BJ (cell line): Measurements from ENCODE around the gene KEAP1. TPM values are rescaled to one million over a fixed set of nuclear protein-coding genes. Genes with fewer than 3 reads are reported as not detected.
A peak's percentile ranks its signal among the peaks of the same experiment; 100 is the strongest.
"Not testable (repeated sequence)": the region's sequence is repeated elsewhere in the genome, so short reads cannot be mapped to it uniquely, and the experiment has no call there.

Experiments
- CTCF ChIA-PET: fragments of 350-600 bp; formaldehyde crosslinking; extraction: SDS; loops from one replicate; lab custom pipeline; 2021; ENCODE audit warnings: antibody characterized with exemption, inconsistent platforms; lab: Yijun Ruan, JAX
- POLR2A ChIA-PET: fragments of 300-600 bp; sonication (Branson Sonifier 250); formaldehyde crosslinking; extraction: SDS; loops from one replicate; lab custom pipeline; 2021; ENCODE audit warnings: antibody characterized with exemption; lab: Charles Lee
- DNase-seq: peaks from one replicate; pipeline ENCODE4 v3.0.0-alpha.2; 2011; ENCODE audit warnings: low read depth
- H3K27me3 ChIP-seq: 2 replicates; pipeline ENCODE4 v1.6.0; 2011; ENCODE audit warnings: low read length; ENCODE audit not compliant: control insufficient read depth, insufficient read depth
- H3K36me3 ChIP-seq: 2 replicates; pipeline ENCODE4 v1.5.1; 2011; ENCODE audit warnings: low read length; ENCODE audit not compliant: control insufficient read depth, insufficient read depth
- H3K4me3 ChIP-seq: 2 replicates; pipeline ENCODE4 v1.5.1; 2011; ENCODE audit warnings: low read depth, mild to moderate bottlenecking, control low read depth, low read length
- polyA minus RNA-seq: library from RNA; depleted of rRNA, polyadenylated mRNA; stranded (reverse); fragments of >200 nt; gene quantifications from 2 replicates; pipeline ENCODE4 v1.2.3, GENCODE V29; 2011; rRNA and poly(A)+ RNA removed
- polyA plus RNA-seq: library from polyadenylated mRNA; depleted of rRNA; stranded (reverse); fragments of >200 nt; gene quantifications from 2 replicates; pipeline ENCODE4 v1.2.3, GENCODE V29; 2011; rRNA removed
- TF ChIP-seq, protein P1 (sequence below): IDR thresholded peaks from 2 replicates; pipeline ENCODE4 v1.5.1; 2011; ENCODE audit warnings: low read depth, mild to moderate bottlenecking, control low read depth, inconsistent platforms, low read length, moderate library complexity; ENCODE audit not compliant: insufficient read depth

The KEAP1 gene
- polyA plus RNA-seq (47.3 and 114 TPM in 2 replicates), polyA minus RNA-seq (73.1 and 104 TPM in 2 replicates)

DNA sequence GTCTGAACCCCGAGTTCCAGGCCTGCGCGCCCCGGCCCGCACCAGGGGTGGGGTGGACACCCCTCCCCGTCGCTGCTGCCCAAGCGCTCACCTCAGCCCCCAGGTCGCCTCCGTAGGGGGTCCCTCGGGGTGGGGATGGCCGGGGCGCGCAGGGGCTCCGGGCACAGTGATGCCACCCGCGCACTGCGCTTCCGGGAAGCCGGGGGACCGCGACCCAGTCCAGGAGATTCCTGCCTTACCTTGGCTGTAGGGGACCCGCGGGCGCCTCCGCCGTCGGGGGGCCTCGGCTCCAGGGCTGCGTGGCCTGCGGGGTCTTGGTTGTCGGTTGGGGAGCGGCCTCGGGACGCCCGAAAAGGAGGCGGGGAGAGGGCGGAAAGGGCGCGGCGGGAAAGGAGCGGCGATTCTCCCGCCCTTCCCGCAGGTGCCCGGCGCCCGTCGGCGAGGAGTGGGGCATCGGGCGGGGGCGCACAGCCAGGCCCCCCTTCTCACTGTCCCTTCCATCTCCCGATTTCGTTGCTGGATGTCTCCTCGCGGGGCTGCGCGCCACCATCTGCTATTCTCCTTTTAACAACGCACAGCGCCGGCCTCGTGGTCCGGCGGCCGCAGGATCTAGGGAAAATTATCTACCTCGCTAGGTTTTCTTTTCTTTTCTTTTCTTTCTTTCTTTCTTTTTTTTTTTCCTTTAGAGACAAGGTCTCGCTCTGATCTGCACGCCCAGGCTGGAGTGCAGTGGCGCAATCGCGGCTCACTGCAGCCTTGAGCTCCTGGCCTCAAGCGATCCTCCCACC is at the start of gene KEAP1:
Gene KEAP1, minus strand, starts transcription at position 355 of the 788 bp plus-strand sequence. CDS start 3,323 bp downstream, outside the sequence.
- Histone ChIP-seq H3K27me3 (no peaks in the 10 kb centered on the region), H3K36me3 (peaks cover 11% of the 10 kb centered on the region), H3K4me3 (peak within 1 kb of the TSS; percentile 97)
- TF ChIP-seq, protein P1, sequence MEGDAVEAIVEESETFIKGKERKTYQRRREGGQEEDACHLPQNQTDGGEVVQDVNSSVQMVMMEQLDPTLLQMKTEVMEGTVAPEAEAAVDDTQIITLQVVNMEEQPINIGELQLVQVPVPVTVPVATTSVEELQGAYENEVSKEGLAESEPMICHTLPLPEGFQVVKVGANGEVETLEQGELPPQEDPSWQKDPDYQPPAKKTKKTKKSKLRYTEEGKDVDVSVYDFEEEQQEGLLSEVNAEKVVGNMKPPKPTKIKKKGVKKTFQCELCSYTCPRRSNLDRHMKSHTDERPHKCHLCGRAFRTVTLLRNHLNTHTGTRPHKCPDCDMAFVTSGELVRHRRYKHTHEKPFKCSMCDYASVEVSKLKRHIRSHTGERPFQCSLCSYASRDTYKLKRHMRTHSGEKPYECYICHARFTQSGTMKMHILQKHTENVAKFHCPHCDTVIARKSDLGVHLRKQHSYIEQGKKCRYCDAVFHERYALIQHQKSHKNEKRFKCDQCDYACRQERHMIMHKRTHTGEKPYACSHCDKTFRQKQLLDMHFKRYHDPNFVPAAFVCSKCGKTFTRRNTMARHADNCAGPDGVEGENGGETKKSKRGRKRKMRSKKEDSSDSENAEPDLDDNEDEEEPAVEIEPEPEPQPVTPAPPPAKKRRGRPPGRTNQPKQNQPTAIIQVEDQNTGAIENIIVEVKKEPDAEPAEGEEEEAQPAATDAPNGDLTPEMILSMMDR, result no peak
- DNase-seq, result no peak
- ChIA-PET CTCF (interaction anchor here (0.6 to 1.5 kb wide), 3 partner anchors 69 to 76 kb away, joined by 3 to 4 read pairs (median 3); no protein-coding TSS in a partner anchor), POLR2A (interaction anchor here (0.7 kb wide), 1 partner anchor 9 kb away, joined by 3 read pairs; no protein-coding TSS in a partner anchor)

DNA sequence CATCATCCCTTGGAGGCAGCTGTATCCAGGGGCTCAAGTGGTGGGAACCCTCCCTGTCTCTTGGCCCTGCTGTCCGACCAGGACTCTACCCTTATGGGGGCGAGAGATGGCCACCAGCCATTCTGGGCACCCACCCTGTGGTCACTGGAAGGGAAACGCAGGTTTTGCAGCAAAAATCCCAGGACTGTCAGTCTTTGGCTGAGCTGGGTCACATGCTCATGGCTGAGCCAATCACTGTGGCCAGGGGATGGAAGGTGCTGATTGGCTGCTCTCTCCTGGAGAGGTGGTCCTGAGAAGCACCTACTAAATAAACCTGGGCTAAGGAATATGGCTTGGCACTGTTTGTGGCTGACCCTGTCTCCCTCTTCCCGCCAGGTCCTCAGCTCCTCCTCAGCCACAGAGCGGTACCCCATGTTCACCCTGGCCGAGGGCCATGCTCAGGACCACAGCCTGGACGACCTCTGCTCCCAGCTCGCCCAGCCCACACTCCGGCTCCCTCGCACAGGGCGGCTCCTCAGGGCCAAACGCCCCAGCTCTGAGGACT is 49.4 kb upstream of the KEAP1 start:
- CTCF ChIA-PET, result interaction anchor here (0.5 to 2.5 kb wide), 7 partner anchors 9 to 312 kb away, joined by 3 to 15 read pairs (median 5); partner anchors contain the start of gene ATG4D
- H3K4me3 ChIP-seq, result no peak overlapping the region
- TF ChIP-seq, protein P1, result no peak
- DNase-seq, result no peak
- H3K36me3 ChIP-seq, result peaks cover 38% of the 10 kb centered on the region
- POLR2A ChIA-PET, result no interaction called here
- H3K27me3 ChIP-seq, result no peaks in the 10 kb centered on the region

- TF ChIP-seq, protein P1, result 0 out of 2 replicates have a peak, but pooled peaks have one; percentile 26
- peaks cover 40% of the 10 kb centered on the region for H3K36me3 ChIP-seq
- H3K4me3 ChIP-seq, result no peak overlapping the region
- no peak for DNase-seq
- ChIA-PET CTCF (interaction anchor here (0.6 to 2.5 kb wide), 8 partner anchors 9 to 314 kb away, joined by 3 to 15 read pairs (median 5); partner anchors contain the start of gene ATG4D), POLR2A (no interaction called here)
- H3K27me3 ChIP-seq, result no peaks in the 10 kb centered on the region
These were observed 48.6 kb upstream of the KEAP1 start for GRCh38 chr19:10551698-10552301.

DNA sequence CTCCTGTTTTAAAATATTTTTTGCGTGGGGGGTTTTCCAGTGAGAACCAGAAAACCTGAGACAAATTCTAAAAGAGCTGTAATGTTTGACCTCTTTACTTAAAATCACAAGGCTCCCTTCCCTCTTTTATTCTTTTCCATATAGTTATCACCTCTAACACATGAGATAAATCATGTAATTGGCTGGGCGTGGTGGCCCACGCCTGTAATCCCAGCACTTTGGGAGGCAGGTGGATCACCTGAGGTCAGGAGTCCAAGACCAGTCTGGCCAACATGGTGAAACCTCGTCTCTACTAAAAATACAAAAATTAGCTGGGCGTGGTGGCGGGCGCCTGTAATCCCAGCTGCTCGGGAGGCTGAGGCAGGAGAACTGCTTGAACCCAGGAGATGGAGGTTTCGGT is 47.9 kb upstream of the KEAP1 start:
- H3K27me3 ChIP-seq, DNase-seq, H3K4me3 ChIP-seq, POLR2A ChIA-PET: not testable (repeated sequence)
- CTCF ChIA-PET, result interaction anchor here (0.6 to 2.2 kb wide), 4 partner anchors 21 to 315 kb away, joined by 3 to 10 read pairs (median 5); no protein-coding TSS in a partner anchor
- peaks cover 41% of the 10 kb centered on the region for H3K36me3 ChIP-seq

- peaks cover 36% of the 10 kb centered on the region for H3K36me3 ChIP-seq
These were observed 47.2 kb upstream of the KEAP1 start for GRCh38 chr19:10550336-10550735.

More at GRCh38 chr19:10550336-10550735, 47.2 kb upstream of the KEAP1 start:
- TF ChIP-seq, protein P1, result no peak
- Histone ChIP-seq H3K27me3 (no peaks in the 10 kb centered on the region), H3K4me3 (no peak overlapping the region)
- POLR2A ChIA-PET, result no interaction called here
- CTCF ChIA-PET, result interaction anchor here (2.2 kb wide), 1 partner anchor 67 kb away, joined by 5 read pairs; no protein-coding TSS in a partner anchor
- no peak for DNase-seq
